Activated CD4-positive, alpha-beta T cell treated with anti-CD3 and anti-CD28 coated beads, Interleukin-2, Interleukin-6, amounts not matched to agents 100 ng/mL and 50 ng/mL, durations not matched to agents 16 hours and 8 hours (primary cell): Measurements from ENCODE around the gene GRID1.
"Not testable (repeated sequence)": the region's sequence is repeated elsewhere in the genome, so short reads cannot be mapped to it uniquely, and the experiment has no call there.

ENCODE experiments used
- DNase-seq: peaks from one replicate; pipeline ENCODE4 v3.0.0-alpha.2; 2020

GRID1 gene

GRCh38 chr10:85976267-85976793 lies 390.3 kb downstream of the GRID1 start:
- no peak for DNase-seq

- no peak for DNase-seq
These were observed 395.1 kb downstream of the GRID1 start for GRCh38 chr10:85971494-85971893.

- DNase-seq: peak; percentile 56
These were observed 399.0 kb downstream of the GRID1 start for GRCh38 chr10:85967594-85967993.

GRCh38 chr10:85961479-85962067 lies 405.0 kb downstream of the GRID1 start:
- no peak for DNase-seq

- DNase-seq: no peak
These were observed 405.5 kb downstream of the GRID1 start for GRCh38 chr10:85961073-85961472.

- DNase-seq: no peak
These were observed 407.4 kb downstream of the GRID1 start for GRCh38 chr10:85959239-85959638.

GRCh38 chr10:85950921-85951320 lies 415.7 kb downstream of the GRID1 start:
- no peak for DNase-seq

GRCh38 chr10:85946713-85947326 lies 419.8 kb downstream of the GRID1 start:
- DNase-seq: peak; percentile 4

- DNase-seq: no peak
These were observed 430.4 kb downstream of the GRID1 start for GRCh38 chr10:85936161-85936560.

GRCh38 chr10:85934586-85934985 lies 432.0 kb downstream of the GRID1 start:
- DNase-seq: no peak

GRCh38 chr10:85929993-85930392 lies 436.6 kb downstream of the GRID1 start:
- not testable (repeated sequence) for DNase-seq

GRCh38 chr10:85927952-85928665 lies 438.5 kb downstream of the GRID1 start:
- no peak for DNase-seq

GRCh38 chr10:85926986-85927385 lies 439.6 kb downstream of the GRID1 start:
- DNase-seq: no peak

GRCh38 chr10:85926136-85926535 lies 440.5 kb downstream of the GRID1 start:
- DNase-seq: no peak

- no peak for DNase-seq
These were observed 441.3 kb downstream of the GRID1 start for GRCh38 chr10:85925201-85925750.

GRCh38 chr10:85924382-85925102 lies 442.1 kb downstream of the GRID1 start:
- no peak for DNase-seq

GRCh38 chr10:85922356-85923129 lies 444.1 kb downstream of the GRID1 start:
- no peak for DNase-seq

GRCh38 chr10:85921789-85922188 lies 444.8 kb downstream of the GRID1 start:
- DNase-seq: no peak

- no peak for DNase-seq
These were observed 446.3 kb downstream of the GRID1 start for GRCh38 chr10:85920311-85920710.

GRCh38 chr10:85919491-85920021 lies 447.0 kb downstream of the GRID1 start:
- no peak for DNase-seq

GRCh38 chr10:85918371-85918770 lies 448.2 kb downstream of the GRID1 start:
- no peak for DNase-seq

GRCh38 chr10:85917601-85918000 lies 449.0 kb downstream of the GRID1 start:
- no peak for DNase-seq
